ENCODE data around the gene SEMA5A.

Gene SEMA5A

GRCh38 chr5:9124838-9125237 lies 421.0 kb downstream of the SEMA5A start:
- no peaks in the 10 kb centered on the region for H3K27me3 ChIP-seq (ENCODE audit: control insufficient read depth in 2 of 2, insufficient read depth in 2 of 2, low read length in 2 of 2)
- no peak overlapping the region for H3K4me3 ChIP-seq (ENCODE audit: low read length in 2 of 2)
- no peaks in the 10 kb centered on the region for H3K9me3 ChIP-seq (ENCODE audit: control insufficient read depth in 2 of 2, low read length in 2 of 2)
- no peaks in the 10 kb centered on the region for H3K4me1 ChIP-seq (ENCODE audit: control insufficient read depth in 2 of 2, insufficient read depth in 2 of 2, low read length in 2 of 2)
- H3K36me3 ChIP-seq (ENCODE audit: control insufficient read depth in 2 of 2, insufficient read depth in 2 of 2, low read length in 2 of 2), result peaks cover 3% of the 10 kb centered on the region in 2 donors
- no peak overlapping the region for H3K9ac ChIP-seq (ENCODE audit: low read depth in 1 of 2, low read length in 2 of 2)
- no peak overlapping the region for H3K27ac ChIP-seq (ENCODE audit: low read depth in 2 of 2, low read length in 2 of 2)

DNA sequence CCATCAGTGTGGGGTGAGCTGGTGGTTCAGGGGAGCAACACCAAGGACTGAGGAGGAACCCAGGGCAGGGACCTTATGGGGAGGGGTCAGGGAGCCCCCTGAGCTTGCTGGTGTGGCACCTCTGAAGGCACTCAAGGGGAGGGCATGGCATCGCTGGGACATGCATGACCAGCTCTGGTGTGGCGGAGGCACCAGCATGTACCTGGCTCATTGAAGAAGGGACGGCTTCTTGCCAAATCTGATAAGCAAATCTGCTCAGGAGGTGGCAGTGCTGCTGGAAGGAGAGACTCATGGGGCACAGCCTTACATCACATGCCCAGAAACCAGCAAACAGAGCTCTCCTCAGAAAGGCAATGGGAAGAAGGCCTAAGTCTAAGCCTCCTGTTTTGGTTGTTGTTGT lies 421.8 kb downstream of the SEMA5A start:
- H3K4me3 ChIP-seq (ENCODE audit: low read length in 2 of 2), result no peak overlapping the region
- H3K27ac ChIP-seq (ENCODE audit: low read depth in 2 of 2, low read length in 2 of 2), result no peak overlapping the region
- peaks cover 3 to 4% of the 10 kb centered on the region in 2 donors for H3K36me3 ChIP-seq (ENCODE audit: control insufficient read depth in 2 of 2, insufficient read depth in 2 of 2, low read length in 2 of 2)
- H3K27me3 ChIP-seq (ENCODE audit: control insufficient read depth in 2 of 2, insufficient read depth in 2 of 2, low read length in 2 of 2), result no peaks in the 10 kb centered on the region
- H3K9me3 ChIP-seq (ENCODE audit: control insufficient read depth in 2 of 2, low read length in 2 of 2), result no peaks in the 10 kb centered on the region
- no peak overlapping the region for H3K9ac ChIP-seq (ENCODE audit: low read depth in 1 of 2, low read length in 2 of 2)
- H3K4me1 ChIP-seq (ENCODE audit: control insufficient read depth in 2 of 2, insufficient read depth in 2 of 2, low read length in 2 of 2), result no peaks in the 10 kb centered on the region

DNA sequence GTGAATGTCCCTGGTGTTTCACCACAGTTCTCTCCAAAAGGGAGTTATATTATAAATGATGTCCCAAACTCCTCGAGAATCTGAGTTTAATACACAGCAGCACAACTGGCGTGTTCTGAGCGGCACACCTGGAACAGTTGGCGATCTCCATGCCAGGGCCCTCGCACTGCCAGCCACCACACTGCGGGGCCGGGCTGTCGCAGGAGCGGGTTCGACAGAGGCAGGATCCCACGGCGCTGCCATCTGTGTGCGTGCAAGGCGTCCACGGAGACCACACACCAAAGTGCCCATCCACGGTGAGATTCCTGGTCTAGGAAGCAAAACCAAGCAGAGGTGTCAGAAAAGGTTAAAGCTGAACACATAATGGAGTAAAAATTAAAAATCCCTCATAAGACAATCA lies 423.3 kb downstream of the SEMA5A start:
- Histone ChIP-seq H3K9me3 (ENCODE audit: control insufficient read depth in 2 of 2, low read length in 2 of 2) (no peaks in the 10 kb centered on the region), H3K27me3 (ENCODE audit: control insufficient read depth in 2 of 2, insufficient read depth in 2 of 2, low read length in 2 of 2) (no peaks in the 10 kb centered on the region), H3K27ac (ENCODE audit: low read depth in 2 of 2, low read length in 2 of 2) (no peak overlapping the region), H3K4me1 (ENCODE audit: control insufficient read depth in 2 of 2, insufficient read depth in 2 of 2, low read length in 2 of 2) (no peaks in the 10 kb centered on the region), H3K4me3 (ENCODE audit: low read length in 2 of 2) (no peak overlapping the region), H3K9ac (ENCODE audit: low read depth in 1 of 2, low read length in 2 of 2) (no peak overlapping the region), H3K36me3 (ENCODE audit: control insufficient read depth in 2 of 2, insufficient read depth in 2 of 2, low read length in 2 of 2) (peaks cover 11 to 12% of the 10 kb centered on the region in 2 donors)

- H3K9me3 ChIP-seq (ENCODE audit: control insufficient read depth in 2 of 2, low read length in 2 of 2), result no peaks in the 10 kb centered on the region
- no peak overlapping the region for H3K4me3 ChIP-seq (ENCODE audit: low read length in 2 of 2)
- no peak overlapping the region for H3K9ac ChIP-seq (ENCODE audit: low read depth in 1 of 2, low read length in 2 of 2)
- H3K4me1 ChIP-seq (ENCODE audit: control insufficient read depth in 2 of 2, insufficient read depth in 2 of 2, low read length in 2 of 2), result no peaks in the 10 kb centered on the region
- H3K27ac ChIP-seq (ENCODE audit: low read depth in 2 of 2, low read length in 2 of 2), result no peak overlapping the region
- H3K27me3 ChIP-seq (ENCODE audit: control insufficient read depth in 2 of 2, insufficient read depth in 2 of 2, low read length in 2 of 2), result no peaks in the 10 kb centered on the region
- H3K36me3 ChIP-seq (ENCODE audit: control insufficient read depth in 2 of 2, insufficient read depth in 2 of 2, low read length in 2 of 2), result peaks cover 11 to 12% of the 10 kb centered on the region in 2 donors
Measured at GRCh38 chr5:9121597-9121996, 424.3 kb downstream of the SEMA5A start.

DNA sequence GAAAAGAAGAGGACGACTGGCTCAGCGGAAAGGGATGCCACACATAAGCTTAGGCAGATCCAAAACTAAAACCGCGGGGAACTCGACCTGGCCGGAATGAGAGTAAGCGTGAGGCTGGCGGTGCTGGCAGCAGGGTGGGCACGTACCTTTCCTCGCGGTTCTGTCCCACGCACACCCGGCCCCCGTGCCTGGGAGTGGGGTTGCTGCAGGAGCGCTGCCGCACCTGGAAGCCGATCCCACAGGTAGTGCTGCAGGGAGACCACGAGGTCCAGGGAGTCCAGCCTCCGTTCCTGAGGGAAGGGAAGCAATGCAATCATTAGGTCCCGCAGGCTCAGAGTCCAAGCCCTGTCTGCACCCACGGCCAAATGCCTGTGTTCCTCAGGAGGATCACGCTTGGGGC lies 427.0 kb downstream of the SEMA5A start:
- Histone ChIP-seq H3K4me1 (ENCODE audit: control insufficient read depth in 2 of 2, insufficient read depth in 2 of 2, low read length in 2 of 2) (no peaks in the 10 kb centered on the region), H3K9me3 (ENCODE audit: control insufficient read depth in 2 of 2, low read length in 2 of 2) (no peaks in the 10 kb centered on the region), H3K27me3 (ENCODE audit: control insufficient read depth in 2 of 2, insufficient read depth in 2 of 2, low read length in 2 of 2) (no peaks in the 10 kb centered on the region), H3K4me3 (ENCODE audit: low read length in 2 of 2) (no peak overlapping the region), H3K36me3 (ENCODE audit: control insufficient read depth in 2 of 2, insufficient read depth in 2 of 2, low read length in 2 of 2) (peaks cover 11 to 12% of the 10 kb centered on the region in 2 donors), H3K9ac (ENCODE audit: low read depth in 1 of 2, low read length in 2 of 2) (no peak overlapping the region), H3K27ac (ENCODE audit: low read depth in 2 of 2, low read length in 2 of 2) (no peak overlapping the region)

- Histone ChIP-seq H3K9ac (ENCODE audit: low read depth in 1 of 2, low read length in 2 of 2) (no peak overlapping the region), H3K9me3 (ENCODE audit: control insufficient read depth in 2 of 2, low read length in 2 of 2) (no peaks in the 10 kb centered on the region), H3K4me3 (ENCODE audit: low read length in 2 of 2) (no peak overlapping the region), H3K27ac (ENCODE audit: low read depth in 2 of 2, low read length in 2 of 2) (no peak overlapping the region), H3K4me1 (ENCODE audit: control insufficient read depth in 2 of 2, insufficient read depth in 2 of 2, low read length in 2 of 2) (no peaks in the 10 kb centered on the region), H3K36me3 (ENCODE audit: control insufficient read depth in 2 of 2, insufficient read depth in 2 of 2, low read length in 2 of 2) (peaks cover 8 to 10% of the 10 kb centered on the region in 2 donors), H3K27me3 (ENCODE audit: control insufficient read depth in 2 of 2, insufficient read depth in 2 of 2, low read length in 2 of 2) (no peaks in the 10 kb centered on the region)
Measured at GRCh38 chr5:9115093-9115492, 430.8 kb downstream of the SEMA5A start.

DNA sequence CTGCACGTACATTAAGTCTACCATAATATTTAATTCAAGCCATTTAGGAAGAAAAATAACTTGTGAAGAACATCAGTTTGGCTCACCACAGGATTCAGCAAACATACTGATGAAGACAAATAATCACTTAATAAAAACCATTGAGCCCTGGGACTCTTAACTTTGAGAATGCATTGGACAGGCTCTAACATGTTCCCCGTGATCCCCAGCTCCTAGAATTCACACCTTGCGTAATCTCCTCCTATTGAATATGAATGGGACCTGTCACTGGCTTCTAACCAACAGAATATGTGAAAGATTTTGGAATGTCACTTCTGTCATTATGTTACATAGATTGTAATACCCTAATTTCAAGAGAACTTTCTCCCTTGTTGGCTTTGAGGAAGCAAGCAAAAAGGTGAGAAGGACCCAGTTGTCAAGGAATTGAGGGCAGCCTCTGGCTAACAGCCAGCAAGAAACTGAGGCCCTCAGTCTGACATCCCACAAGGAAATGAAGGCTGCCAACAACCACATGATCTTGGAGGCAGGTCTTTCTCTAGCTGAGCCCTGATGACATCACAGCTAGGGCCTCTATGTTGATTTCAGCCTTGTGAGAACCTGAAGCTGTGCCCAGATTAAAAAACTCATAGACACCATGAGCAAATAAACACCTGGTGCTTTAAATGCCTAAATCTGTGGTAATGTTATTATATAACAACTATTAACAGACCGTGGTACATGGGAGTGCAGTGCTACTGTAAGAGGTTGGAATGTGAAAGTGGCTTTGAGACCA lies 433.2 kb downstream of the SEMA5A start:
- Histone ChIP-seq H3K9me3 (ENCODE audit: control insufficient read depth in 2 of 2, low read length in 2 of 2) (no peaks in the 10 kb centered on the region), H3K27ac (ENCODE audit: low read depth in 2 of 2, low read length in 2 of 2) (no peak overlapping the region), H3K27me3 (ENCODE audit: control insufficient read depth in 2 of 2, insufficient read depth in 2 of 2, low read length in 2 of 2) (no peaks in the 10 kb centered on the region), H3K36me3 (ENCODE audit: control insufficient read depth in 2 of 2, insufficient read depth in 2 of 2, low read length in 2 of 2) (peaks cover 6 to 7% of the 10 kb centered on the region in 2 donors), H3K9ac (ENCODE audit: low read depth in 1 of 2, low read length in 2 of 2) (no peak overlapping the region), H3K4me1 (ENCODE audit: control insufficient read depth in 2 of 2, insufficient read depth in 2 of 2, low read length in 2 of 2) (no peaks in the 10 kb centered on the region), H3K4me3 (ENCODE audit: low read length in 2 of 2) (no peak overlapping the region)

GRCh38 chr5:9108162-9108561 lies 437.7 kb downstream of the SEMA5A start:
- no peaks in the 10 kb centered on the region for H3K4me1 ChIP-seq (ENCODE audit: control insufficient read depth in 2 of 2, insufficient read depth in 2 of 2, low read length in 2 of 2)
- H3K27ac ChIP-seq (ENCODE audit: low read depth in 2 of 2, low read length in 2 of 2), result no peak overlapping the region
- no peak overlapping the region for H3K4me3 ChIP-seq (ENCODE audit: low read length in 2 of 2)
- H3K36me3 ChIP-seq (ENCODE audit: control insufficient read depth in 2 of 2, insufficient read depth in 2 of 2, low read length in 2 of 2), result peaks cover 6 to 8% of the 10 kb centered on the region in 2 donors
- no peak overlapping the region for H3K9ac ChIP-seq (ENCODE audit: low read depth in 1 of 2, low read length in 2 of 2)
- H3K27me3 ChIP-seq (ENCODE audit: control insufficient read depth in 2 of 2, insufficient read depth in 2 of 2, low read length in 2 of 2), result no peaks in the 10 kb centered on the region
- no peaks in the 10 kb centered on the region for H3K9me3 ChIP-seq (ENCODE audit: control insufficient read depth in 2 of 2, low read length in 2 of 2)

- Histone ChIP-seq H3K9me3 (ENCODE audit: control insufficient read depth in 2 of 2, low read length in 2 of 2) (no peaks in the 10 kb centered on the region), H3K27me3 (ENCODE audit: control insufficient read depth in 2 of 2, insufficient read depth in 2 of 2, low read length in 2 of 2) (no peaks in the 10 kb centered on the region), H3K9ac (ENCODE audit: low read depth in 1 of 2, low read length in 2 of 2) (no peak overlapping the region), H3K4me1 (ENCODE audit: control insufficient read depth in 2 of 2, insufficient read depth in 2 of 2, low read length in 2 of 2) (no peaks in the 10 kb centered on the region), H3K4me3 (ENCODE audit: low read length in 2 of 2) (no peak overlapping the region), H3K36me3 (ENCODE audit: control insufficient read depth in 2 of 2, insufficient read depth in 2 of 2, low read length in 2 of 2) (peaks cover 6 to 8% of the 10 kb centered on the region in 2 donors), H3K27ac (ENCODE audit: low read depth in 2 of 2, low read length in 2 of 2) (no peak overlapping the region)
Measured at GRCh38 chr5:9105851-9106250, 440.0 kb downstream of the SEMA5A start.

- Histone ChIP-seq H3K4me1 (ENCODE audit: control insufficient read depth in 2 of 2, insufficient read depth in 2 of 2, low read length in 2 of 2) (no peaks in the 10 kb centered on the region), H3K27me3 (ENCODE audit: control insufficient read depth in 2 of 2, insufficient read depth in 2 of 2, low read length in 2 of 2) (no peaks in the 10 kb centered on the region), H3K36me3 (ENCODE audit: control insufficient read depth in 2 of 2, insufficient read depth in 2 of 2, low read length in 2 of 2) (peaks cover 6 to 8% of the 10 kb centered on the region in 2 donors), H3K9me3 (ENCODE audit: control insufficient read depth in 2 of 2, low read length in 2 of 2) (no peaks in the 10 kb centered on the region), H3K4me3 (ENCODE audit: low read length in 2 of 2) (no peak overlapping the region), H3K27ac (ENCODE audit: low read depth in 2 of 2, low read length in 2 of 2) (no peak overlapping the region), H3K9ac (ENCODE audit: low read depth in 1 of 2, low read length in 2 of 2) (no peak overlapping the region)
Measured at GRCh38 chr5:9104571-9105339, 441.1 kb downstream of the SEMA5A start.

Data from mucosa of rectum (tissue), 2 donors.